Retinal pigment epithelial cell (primary cell): Measurements from ENCODE around the gene GPR39.
"Not testable (repeated sequence)": the region's sequence is repeated elsewhere in the genome, so short reads cannot be mapped to it uniquely, and the experiment has no call there.

Source experiments
- DNase-seq: peaks from one replicate; pipeline ENCODE4 v3.0.0-alpha.2; 2010; ENCODE audit warnings: low read depth
- H3K4me3 ChIP-seq: 2 replicates; pipeline ENCODE4 v1.5.1; 2011; ENCODE audit warnings: mild to moderate bottlenecking, low read length, control low read depth, moderate library complexity
- CTCF ChIP-seq: conservative IDR thresholded peaks from 2 replicates; pipeline ENCODE4 v1.5.1; 2011; ENCODE audit warnings: low read depth, low read length, control low read depth, inconsistent platforms

Gene GPR39

GRCh38 chr2:132515010-132515409, 98.4 kb downstream of the GPR39 start:
- DNase-seq, result no peak
- no peak for TF ChIP-seq CTCF
- H3K4me3 ChIP-seq, result no peak overlapping the region

- no peak for TF ChIP-seq CTCF
- no peak for DNase-seq
Measured at GRCh38 chr2:132517386-132517785, 100.8 kb downstream of the GPR39 start.

GRCh38 chr2:132518302-132518701, 101.7 kb downstream of the GPR39 start:
- TF ChIP-seq CTCF, result no peak
- no peak overlapping the region for H3K4me3 ChIP-seq
- no peak for DNase-seq

More at GRCh38 chr2:132517386-132517785, 100.8 kb downstream of the GPR39 start:
- no peak overlapping the region for H3K4me3 ChIP-seq

- no peak for DNase-seq
- no peak overlapping the region for H3K4me3 ChIP-seq
- no peak for TF ChIP-seq CTCF
Measured at GRCh38 chr2:132519566-132519965, 103.0 kb downstream of the GPR39 start.

- no peak overlapping the region for H3K4me3 ChIP-seq
- no peak for DNase-seq
- TF ChIP-seq CTCF, result no peak
Measured at GRCh38 chr2:132521341-132521740, 104.7 kb downstream of the GPR39 start.

- H3K4me3 ChIP-seq, result no peak overlapping the region
- no peak for DNase-seq
- TF ChIP-seq CTCF, result no peak
Measured at GRCh38 chr2:132522901-132523300, 106.3 kb downstream of the GPR39 start.

- H3K4me3 ChIP-seq, result not testable (repeated sequence)
Measured at GRCh38 chr2:132537061-132537460, 120.5 kb downstream of the GPR39 start.

GRCh38 chr2:132538331-132538855, 121.8 kb downstream of the GPR39 start:
- TF ChIP-seq CTCF, result no peak
- no peak overlapping the region for H3K4me3 ChIP-seq
- no peak for DNase-seq

More at GRCh38 chr2:132537061-132537460, 120.5 kb downstream of the GPR39 start:
- peak; percentile 5 for DNase-seq
